Effector memory CD8-positive, alpha-beta T cell (primary cell): Measurements from ENCODE around the gene GCK.

Source experiments
- ATAC-seq: fragments of 150-1000 bp; cut with Tn5 transposase; replicated peaks from 2 replicates; pipeline ENCODE4 v1.10.0; 2021; ENCODE audit warnings: mild to moderate bottlenecking, moderate library complexity
- DNase-seq, 3 experiments: peaks; one replicate each; pipeline ENCODE4 v3.0.0; 2021
- H3K27ac Mint-ChIP-seq, 2 donors: one replicate each; pipeline ENCODE4 v1.8.0; 2022; ENCODE audit warnings: mild to moderate bottlenecking in 2 of 2, mixed read lengths in 2 of 2, moderate library complexity in 2 of 2
- H3K27me3 Mint-ChIP-seq, 2 donors: one replicate each; pipeline ENCODE4 v1.8.0; 2022; ENCODE audit warnings: mixed read lengths in 2 of 2
- H3K36me3 Mint-ChIP-seq: one replicate; pipeline ENCODE4 v1.8.0; 2022; ENCODE audit warnings: mild to moderate bottlenecking, moderate library complexity, mixed read lengths; ENCODE audit not compliant: insufficient read depth
- H3K4me1 Mint-ChIP-seq, 2 donors: one replicate each; pipeline ENCODE4 v1.8.0; 2022; ENCODE audit warnings: low read depth in 2 of 2, mixed read lengths in 2 of 2
- H3K4me3 Mint-ChIP-seq, 2 donors: one replicate each; pipeline ENCODE4 v1.8.0; 2022; ENCODE audit warnings: mild to moderate bottlenecking in 2 of 2, mixed read lengths in 2 of 2, moderate library complexity in 2 of 2
- H3K9me3 Mint-ChIP-seq, 2 donors: one replicate each; pipeline ENCODE4 v1.8.0; 2022; ENCODE audit warnings: mixed read lengths in 2 of 2

The GCK gene

GRCh38 chr7:44227911-44228310 is 38.7 kb upstream of the GCK start:
- no peak overlapping the region for H3K4me3 Mint-ChIP-seq

DNA sequence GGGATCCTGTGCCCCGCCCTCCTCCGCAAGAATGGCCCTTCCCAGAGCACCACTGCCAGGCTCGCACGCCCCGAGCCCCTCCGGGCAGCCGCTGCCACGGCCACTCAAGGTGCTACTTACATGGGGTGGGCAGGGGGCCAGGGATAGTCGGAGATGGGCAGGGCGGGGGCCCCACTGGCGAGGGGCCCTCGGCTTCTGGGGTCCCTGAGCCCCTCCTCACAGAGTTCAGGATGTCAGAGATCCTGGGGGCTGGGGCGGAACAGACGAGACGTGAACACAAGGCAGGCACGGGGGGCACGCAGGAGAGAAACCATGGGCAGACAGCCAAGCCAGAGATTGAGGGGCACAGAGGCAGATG is 37.1 kb upstream of the GCK start:
- DNase-seq (no peak), ATAC-seq (no peak)
- H3K4me1 Mint-ChIP-seq, result no peaks in the 10 kb centered on the region
- no peaks in the 10 kb centered on the region for H3K36me3 Mint-ChIP-seq
- H3K27ac Mint-ChIP-seq, result no peak overlapping the region
- no peak overlapping the region for H3K4me3 Mint-ChIP-seq
- H3K9me3 Mint-ChIP-seq, result no peaks in the 10 kb centered on the region
- H3K27me3 Mint-ChIP-seq, result peaks cover 19 to 40% of the 10 kb centered on the region in 2 donors

More at GRCh38 chr7:44227911-44228310, 38.7 kb upstream of the GCK start:
- Mint-ChIP-seq H3K27me3 (peaks cover 19 to 49% of the 10 kb centered on the region in 2 donors), H3K4me1 (no peaks in the 10 kb centered on the region), H3K27ac (no peak overlapping the region), H3K36me3 (no peaks in the 10 kb centered on the region), H3K9me3 (no peaks in the 10 kb centered on the region)
- no peak for ATAC-seq
- DNase-seq, result no peak

DNA sequence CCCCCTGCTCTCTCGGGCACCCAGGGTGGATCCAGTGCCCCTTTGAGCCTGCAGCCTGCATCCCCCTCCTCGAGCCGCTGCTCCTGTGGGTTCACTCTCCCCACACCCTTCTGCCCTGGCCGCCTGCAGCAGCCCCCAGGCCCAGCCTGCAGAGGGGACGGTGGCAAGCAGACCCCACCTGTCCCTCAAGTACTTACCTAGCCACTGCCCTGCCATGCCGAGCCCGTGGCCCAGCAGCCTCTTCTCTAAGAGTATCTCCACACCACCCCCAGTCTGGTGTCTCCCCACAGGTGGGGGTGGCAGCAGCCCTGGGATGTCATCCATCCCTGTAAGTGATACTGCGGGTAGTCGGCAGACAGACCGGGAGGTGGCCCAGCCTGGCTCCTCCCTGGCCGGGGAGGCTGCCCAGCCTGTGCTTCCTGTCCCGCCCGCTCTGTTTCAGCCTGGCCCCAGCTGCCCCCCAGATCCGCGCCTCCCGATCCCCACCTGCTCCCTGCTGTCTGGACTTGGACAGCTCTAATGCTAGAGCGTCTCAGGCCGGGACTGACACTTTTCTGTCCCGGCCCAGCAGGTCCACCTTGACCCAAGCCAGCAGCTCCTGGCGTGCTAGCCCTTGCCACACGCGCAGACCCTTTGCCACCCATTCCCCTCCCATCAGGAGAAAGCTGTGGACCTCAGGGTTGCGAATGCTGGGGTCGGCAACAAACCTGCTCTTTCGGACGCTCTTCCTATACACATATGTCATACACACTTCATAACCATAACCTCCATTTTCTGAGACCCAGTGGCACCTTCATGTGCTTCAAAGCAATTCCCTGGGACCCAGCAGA is 36.5 kb upstream of the GCK start:
- H3K4me3 Mint-ChIP-seq, result no peak overlapping the region
- no peak for ATAC-seq
- H3K36me3 Mint-ChIP-seq, result no peaks in the 10 kb centered on the region
- no peak overlapping the region for H3K27ac Mint-ChIP-seq
- DNase-seq, result no peak
- peaks cover 19 to 40% of the 10 kb centered on the region in 2 donors for H3K27me3 Mint-ChIP-seq
- H3K4me1 Mint-ChIP-seq, result no peaks in the 10 kb centered on the region
- no peaks in the 10 kb centered on the region for H3K9me3 Mint-ChIP-seq

GRCh38 chr7:44224974-44225565 is 35.8 kb upstream of the GCK start:
- no peak for DNase-seq
- peaks cover 19 to 40% of the 10 kb centered on the region in 2 donors for H3K27me3 Mint-ChIP-seq
- no peak for ATAC-seq

GRCh38 chr7:44224080-44224973 is 35.1 kb upstream of the GCK start:
- Mint-ChIP-seq H3K27me3 (peaks cover 19 to 40% of the 10 kb centered on the region in 2 donors), H3K27ac (no peak overlapping the region), H3K4me1 (no peaks in the 10 kb centered on the region), H3K4me3 (no peak overlapping the region), H3K9me3 (no peaks in the 10 kb centered on the region), H3K36me3 (peaks cover under 1% of the 10 kb centered on the region)
- DNase-seq, result no peak
- ATAC-seq, result no peak

More at GRCh38 chr7:44224974-44225565, 35.8 kb upstream of the GCK start:
- Mint-ChIP-seq H3K27ac (no peak overlapping the region), H3K9me3 (no peaks in the 10 kb centered on the region), H3K4me3 (no peak overlapping the region), H3K4me1 (no peaks in the 10 kb centered on the region), H3K36me3 (no peaks in the 10 kb centered on the region)

DNA sequence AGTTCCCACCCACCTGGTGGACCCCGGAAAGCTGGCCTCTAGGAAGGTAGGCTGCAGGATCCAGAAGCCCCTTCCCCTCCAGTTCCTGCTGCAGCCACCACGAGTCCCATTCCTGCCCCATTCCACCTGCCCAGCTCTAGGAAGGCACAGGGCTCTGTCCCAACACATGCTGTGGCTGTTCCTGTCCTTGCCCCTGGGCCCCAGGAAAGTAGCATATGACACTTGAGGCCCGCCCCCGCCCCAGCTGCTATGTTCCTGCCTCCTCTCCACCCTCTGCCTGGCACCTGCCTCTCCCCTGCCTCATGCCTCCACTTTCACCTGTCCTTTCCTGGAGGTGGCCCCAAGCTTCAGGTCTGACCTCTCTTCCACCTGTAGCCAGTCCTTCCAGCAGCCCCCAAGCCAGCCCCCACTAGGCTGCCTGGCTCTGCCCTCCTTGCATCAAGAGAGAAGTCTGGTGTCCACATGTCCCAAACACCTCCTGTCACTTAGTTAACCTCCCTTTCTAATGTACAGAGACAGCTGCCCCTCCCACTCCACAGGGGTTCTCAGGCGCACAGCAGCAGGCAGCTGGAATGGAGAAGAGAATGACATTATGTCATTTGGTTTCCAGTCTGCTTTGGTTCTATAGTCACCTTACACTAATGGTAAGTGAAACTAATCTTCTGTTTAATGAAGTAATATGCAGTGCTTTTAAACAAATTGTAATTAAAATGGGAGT is 34.3 kb upstream of the GCK start:
- ATAC-seq (no peak), DNase-seq (no peak)
- Mint-ChIP-seq H3K27ac (no peak overlapping the region), H3K36me3 (peaks cover 3% of the 10 kb centered on the region), H3K9me3 (no peaks in the 10 kb centered on the region), H3K4me1 (no peaks in the 10 kb centered on the region), H3K27me3 (peaks cover 19 to 40% of the 10 kb centered on the region in 2 donors), H3K4me3 (no peak overlapping the region)

GRCh38 chr7:44222776-44223261 is 33.6 kb upstream of the GCK start:
- DNase-seq (no peak), ATAC-seq (no peak)
- H3K4me1 Mint-ChIP-seq, result no peaks in the 10 kb centered on the region
- H3K27ac Mint-ChIP-seq, result no peak overlapping the region
- H3K27me3 Mint-ChIP-seq, result peaks cover 19 to 35% of the 10 kb centered on the region in 2 donors
- no peaks in the 10 kb centered on the region for H3K9me3 Mint-ChIP-seq
- H3K36me3 Mint-ChIP-seq, result peaks cover 3% of the 10 kb centered on the region
- no peak overlapping the region for H3K4me3 Mint-ChIP-seq

- ATAC-seq (no peak), DNase-seq (no peak)
- Mint-ChIP-seq H3K27me3 (peaks cover 19 to 33% of the 10 kb centered on the region in 2 donors), H3K4me1 (no peaks in the 10 kb centered on the region), H3K4me3 (no peak overlapping the region), H3K9me3 (no peaks in the 10 kb centered on the region), H3K36me3 (peaks cover 5% of the 10 kb centered on the region), H3K27ac (no peak overlapping the region)
Observed at GRCh38 chr7:44222074-44222473, 32.8 kb upstream of the GCK start.

DNA sequence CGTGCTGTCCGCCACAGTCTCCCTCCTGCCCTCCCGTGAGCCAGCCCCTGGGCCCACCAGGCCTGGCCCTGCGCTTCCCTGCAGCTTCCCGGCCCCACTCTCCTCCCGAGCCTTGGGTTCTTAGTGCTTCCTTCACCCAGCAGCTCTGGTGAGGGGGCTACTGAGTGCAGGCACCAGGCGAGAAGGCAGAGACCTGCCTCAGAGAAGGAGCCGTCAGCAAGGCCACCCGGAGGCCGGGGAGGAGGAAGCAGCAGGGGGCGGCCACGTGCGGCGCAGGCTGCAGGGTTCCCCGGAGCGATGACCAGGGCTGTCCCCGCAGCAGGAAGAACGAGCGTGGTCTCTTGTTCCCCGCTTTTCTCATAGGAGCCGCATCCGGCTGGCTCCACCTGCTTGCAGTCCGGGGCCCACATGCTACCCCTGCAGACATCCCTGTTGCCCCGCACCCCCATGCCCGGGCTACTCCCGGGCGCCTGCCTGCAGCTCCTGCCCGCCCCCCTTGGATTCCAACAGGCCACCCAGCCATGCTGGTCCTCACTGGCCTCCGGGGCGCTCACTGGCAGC is 32.1 kb upstream of the GCK start:
- Mint-ChIP-seq H3K27me3 (peaks cover 17 to 30% of the 10 kb centered on the region in 2 donors), H3K4me3 (no peak overlapping the region), H3K9me3 (no peaks in the 10 kb centered on the region), H3K36me3 (peaks cover 8% of the 10 kb centered on the region), H3K27ac (no peak overlapping the region), H3K4me1 (no peaks in the 10 kb centered on the region)
- ATAC-seq, result no peak
- no peak for DNase-seq

GRCh38 chr7:44220358-44221112 is 31.3 kb upstream of the GCK start:
- peaks cover 8% of the 10 kb centered on the region for H3K36me3 Mint-ChIP-seq

GRCh38 chr7:44220046-44220357 is 30.8 kb upstream of the GCK start:
- peaks cover 8% of the 10 kb centered on the region for H3K36me3 Mint-ChIP-seq
- peaks cover 0 to 1% of the 10 kb centered on the region in 2 donors for H3K4me1 Mint-ChIP-seq
- ATAC-seq (no peak), DNase-seq (no peak)
- H3K27ac Mint-ChIP-seq, result no peak overlapping the region
- peaks cover 7 to 17% of the 10 kb centered on the region in 2 donors for H3K27me3 Mint-ChIP-seq
- H3K9me3 Mint-ChIP-seq, result no peaks in the 10 kb centered on the region
- no peak overlapping the region for H3K4me3 Mint-ChIP-seq

More at GRCh38 chr7:44220358-44221112, 31.3 kb upstream of the GCK start:
- peaks cover 0 to 1% of the 10 kb centered on the region in 2 donors for H3K4me1 Mint-ChIP-seq
- peaks cover 10 to 22% of the 10 kb centered on the region in 2 donors for H3K27me3 Mint-ChIP-seq
- ATAC-seq, result no peak
- H3K4me3 Mint-ChIP-seq, result no peak overlapping the region
- DNase-seq, result no peak
- no peaks in the 10 kb centered on the region for H3K9me3 Mint-ChIP-seq
- no peak overlapping the region for H3K27ac Mint-ChIP-seq

DNA sequence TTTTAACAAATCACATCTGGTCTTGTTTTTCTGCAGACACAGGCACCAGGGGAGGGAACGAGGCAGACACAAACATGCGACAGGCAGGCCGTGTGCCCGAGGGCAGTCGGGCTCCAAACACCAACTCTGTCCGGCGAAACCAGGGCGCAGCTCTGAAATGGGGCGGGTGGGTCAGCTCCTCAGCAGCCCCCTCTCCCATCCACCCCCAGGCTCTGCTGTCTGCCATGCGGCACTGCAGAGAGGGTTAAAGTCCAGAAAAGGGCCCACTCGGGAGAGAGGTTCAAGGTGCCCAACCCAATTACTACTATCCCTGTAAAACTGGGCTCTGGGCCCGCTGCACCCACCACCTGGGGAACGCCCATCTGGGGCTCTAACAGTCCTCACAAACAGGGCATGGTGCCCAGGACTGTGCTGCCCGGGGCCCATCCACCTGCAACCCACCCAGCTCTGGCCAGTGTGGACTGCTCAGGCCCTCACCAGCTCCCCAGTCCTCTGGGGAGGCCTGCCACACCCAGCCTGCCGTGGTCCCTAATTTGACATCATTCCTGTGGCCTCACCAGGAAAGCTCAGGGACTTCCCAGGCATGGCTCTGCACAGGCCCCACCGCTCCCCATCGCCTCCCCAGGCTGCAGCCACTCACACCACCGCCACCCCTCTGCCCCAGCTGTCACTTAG is 30.3 kb upstream of the GCK start:
- Mint-ChIP-seq H3K9me3 (no peaks in the 10 kb centered on the region), H3K27me3 (peaks cover 7 to 12% of the 10 kb centered on the region in 2 donors), H3K27ac (no peak overlapping the region), H3K4me3 (no peak overlapping the region), H3K4me1 (peaks cover 0 to 1% of the 10 kb centered on the region in 2 donors), H3K36me3 (peaks cover 13% of the 10 kb centered on the region)
- ATAC-seq (no peak), DNase-seq (no peak)
